H1 (cell line): ENCODE data around the gene CPA4. TPM values are rescaled to one million over a fixed set of nuclear protein-coding genes. Genes with fewer than 3 reads are reported as not detected.

Experiments
- ATF2 ChIP-seq: IDR thresholded peaks from 2 replicates; pipeline ENCODE4 v1.6.1; 2012; ENCODE audit warnings: low read length, inconsistent platforms
- CEBPB ChIP-seq: IDR thresholded peaks from 2 replicates; pipeline ENCODE4 v1.6.1; 2012; ENCODE audit warnings: low read depth, low read length
- CHD2 ChIP-seq: IDR thresholded peaks from 2 replicates; pipeline ENCODE4 v1.6.1; 2012; ENCODE audit warnings: low read length, improper control_type of control experiment
- JUN ChIP-seq: IDR thresholded peaks from 2 replicates; pipeline ENCODE4 v1.6.1; 2011; ENCODE audit warnings: low read depth, mild to moderate bottlenecking, improper control_type of control experiment, low read length
- RAD21 ChIP-seq, 2 experiments: IDR thresholded peaks in 1 of 2; conservative IDR thresholded peaks in 1 of 2; 2 replicates each; pipeline ENCODE4 v1.6.1; 2011; ENCODE audit warnings: low read depth in 2 of 2, low read length in 2 of 2, improper control_type of control experiment in 1 of 2, inconsistent platforms in 1 of 2, mild to moderate bottlenecking in 1 of 2, moderate library complexity in 1 of 2
- YY1 ChIP-seq: IDR thresholded peaks from 2 replicates; pipeline ENCODE4 v1.6.1; 2011; ENCODE audit warnings: low read depth, mild to moderate bottlenecking, low read length
- polyA plus RNA-seq, 7 experiments: library from polyadenylated mRNA; depleted of rRNA in 3 of 7; stranded (reverse) in 5 of 7; unstranded in 2 of 7; fragments of >200 nt in 5 of 7; fragments of 200-250 nt in 2 of 7; gene quantifications; 1 replicate in 5 of 7; 2 replicates in 1 of 7; 4 replicates in 1 of 7; pipeline versions ENCODE4 v1.2.1 to v1.2.3, GENCODE V29; 2011 to 2013; ENCODE audit warnings: missing spikeins in 2 of 7, mixed read lengths in 2 of 7
- total RNA-seq: library from RNA; stranded (reverse); fragmentation: NEBNext Ultra II Directional; extraction: Animal tissue kit (Norgen Biotek cat#: 25700); gene quantifications from 2 replicates; pipeline ENCODE4 v1.2.1, GENCODE V29; 2021

Gene CPA4
- total and polyA plus RNA-seq, 2 of the 8 experiments (the other 6 are each of a cell fraction or from before 2014, with no cell fraction given) = 0.03 TPM; not detected in 1

GRCh38 chr7:130360518-130360917, 67.6 kb downstream of the CPA4 start (continued):
- TF ChIP-seq ATF2 = no peak
- TF ChIP-seq CHD2 = no peak
- TF ChIP-seq RAD21 (IDR thresholded peaks at IDR 0.05 in 1 of 2, conservative IDR thresholded peaks at IDR 0.05 in 1 of 2; ENCODE audit: low read depth in 2 of 2, low read length in 2 of 2) = no peak
- TF ChIP-seq YY1 = no peak
- TF ChIP-seq JUN = no peak
- TF ChIP-seq CEBPB = no peak
